GM21529 (cell line): ENCODE measurements around the gene SMG6.
A peak's percentile ranks its signal among the peaks of the same experiment; 100 is the strongest.
"Not testable (repeated sequence)": the region's sequence is repeated elsewhere in the genome, so short reads cannot be mapped to it uniquely, and the experiment has no call there.

ENCODE experiments used
- ATAC-seq: cut with Tn5 transposase; IDR thresholded peaks from one replicate; pipeline ENCODE4 v1.9.1; 2021; ENCODE audit not compliant: unreplicated experiment

The SMG6 gene

DNA sequence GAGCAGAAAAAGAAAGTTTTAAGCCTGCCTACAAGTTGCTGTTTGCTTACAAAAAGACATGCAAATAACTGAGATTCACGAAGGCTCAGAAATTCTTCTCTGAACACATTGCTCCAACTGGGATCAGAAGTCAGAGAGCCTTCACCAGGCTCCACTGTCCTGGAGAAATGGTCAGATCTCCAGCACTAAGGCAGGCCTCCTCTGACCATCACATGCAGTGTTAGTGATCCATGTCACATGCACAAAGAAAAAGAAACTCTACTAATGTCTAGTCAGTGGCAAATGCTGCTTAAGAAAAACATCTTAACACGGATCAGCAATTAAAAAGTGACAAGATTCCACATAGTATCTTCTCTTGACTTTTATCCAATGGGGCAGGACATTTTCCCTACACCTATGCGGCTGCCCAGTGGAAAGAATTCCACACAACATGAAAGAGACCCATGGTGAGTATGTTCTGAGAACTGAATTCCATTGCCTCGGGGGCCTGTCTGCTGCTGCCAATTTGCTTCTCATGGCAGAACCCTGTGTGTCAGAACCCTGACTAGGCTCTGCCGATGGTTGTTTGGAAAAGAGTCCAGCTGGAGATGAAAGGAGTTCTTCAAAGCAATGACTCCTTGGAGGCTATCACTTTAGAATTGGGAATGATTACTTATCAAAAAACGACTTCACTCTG lies 152.1 kb downstream of the SMG6 start:
- no peak for ATAC-seq

- no peak for ATAC-seq
Observed at GRCh38 chr17:2150806-2151205, 152.8 kb downstream of the SMG6 start.

DNA sequence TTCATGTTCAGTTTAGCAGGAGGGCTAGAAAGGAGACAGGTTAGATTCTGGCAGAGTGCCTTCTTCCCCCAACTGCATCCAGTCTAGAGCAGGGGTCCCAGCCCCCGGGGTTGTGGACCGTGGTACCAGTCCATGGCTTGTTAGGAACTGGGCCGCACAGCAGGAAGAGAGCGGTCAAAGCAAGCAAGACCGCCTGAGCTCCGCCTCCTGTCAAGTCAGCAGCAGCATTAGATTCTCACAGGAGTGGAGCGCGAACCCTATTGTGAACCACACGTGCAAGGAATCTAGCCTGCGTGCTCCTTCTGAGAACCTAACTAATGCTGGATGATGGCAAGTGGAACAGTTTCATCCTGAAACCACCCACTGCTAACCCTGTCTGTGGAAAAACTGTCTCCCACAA lies 153.7 kb downstream of the SMG6 start:
- no peak for ATAC-seq

- no peak for ATAC-seq
Observed at GRCh38 chr17:2146132-2146871, 157.3 kb downstream of the SMG6 start.

- ATAC-seq, result no peak
Observed at GRCh38 chr17:2144701-2145100, 158.9 kb downstream of the SMG6 start.

- ATAC-seq, result no peak
Observed at GRCh38 chr17:2143332-2143731, 160.3 kb downstream of the SMG6 start.

DNA sequence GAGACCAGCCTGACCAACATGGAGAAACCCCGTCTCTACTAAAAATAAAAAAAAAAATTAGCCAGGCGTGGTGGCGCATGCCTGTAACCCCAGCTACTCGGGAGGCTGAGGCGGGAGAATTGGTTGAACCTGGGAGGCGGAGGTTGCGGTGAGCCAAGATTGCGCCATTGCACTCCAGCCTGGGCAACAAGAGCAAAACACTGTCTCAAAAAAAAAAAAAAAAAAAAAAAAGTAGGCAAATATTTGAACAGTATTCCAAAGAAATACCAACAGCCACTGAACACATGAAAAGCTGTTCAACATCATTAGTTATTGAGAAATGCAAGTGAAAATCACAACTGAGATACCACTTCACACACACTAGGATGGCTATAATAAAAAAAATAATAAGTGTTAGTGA lies 160.9 kb downstream of the SMG6 start:
- not testable (repeated sequence) for ATAC-seq

DNA sequence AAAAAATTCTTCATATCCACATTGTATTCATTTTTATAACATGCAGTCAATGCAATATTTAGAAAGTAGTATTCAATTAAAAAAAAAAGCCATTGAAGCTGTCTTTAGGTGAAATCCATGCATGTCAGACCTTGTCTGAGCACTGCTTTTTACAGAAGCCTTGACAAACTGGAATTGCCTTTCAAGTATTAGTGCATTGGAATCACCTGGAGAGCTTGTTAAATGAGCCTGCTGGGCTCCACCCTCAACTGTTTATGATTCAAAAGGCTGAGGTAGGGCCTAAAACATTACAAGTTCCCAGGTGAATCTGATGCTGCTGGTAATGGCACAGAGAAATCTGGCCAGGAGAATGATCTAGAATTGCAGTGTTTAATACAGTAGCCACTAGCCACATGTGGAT lies 162.9 kb downstream of the SMG6 start:
- ATAC-seq, result no peak

DNA sequence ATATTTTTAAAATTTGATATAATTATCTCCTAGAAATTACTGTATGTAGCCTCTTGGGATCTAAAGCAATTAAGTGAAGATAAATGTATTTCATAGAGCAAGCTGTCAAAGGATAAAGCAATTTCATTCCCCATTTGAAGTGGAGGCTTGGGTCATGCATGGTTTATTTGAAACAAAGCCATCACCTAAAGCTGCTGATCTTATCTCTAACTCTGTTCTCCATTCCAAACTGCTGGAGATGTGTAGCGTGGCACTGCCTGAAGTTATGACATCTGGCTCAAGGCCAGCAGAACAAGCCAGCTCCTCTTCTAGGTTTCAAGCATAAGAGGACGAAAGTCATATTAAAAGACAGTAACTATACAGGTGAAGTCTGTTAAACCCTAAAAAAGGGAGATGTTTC lies 164.8 kb downstream of the SMG6 start:
- ATAC-seq, result peak; percentile 20

DNA sequence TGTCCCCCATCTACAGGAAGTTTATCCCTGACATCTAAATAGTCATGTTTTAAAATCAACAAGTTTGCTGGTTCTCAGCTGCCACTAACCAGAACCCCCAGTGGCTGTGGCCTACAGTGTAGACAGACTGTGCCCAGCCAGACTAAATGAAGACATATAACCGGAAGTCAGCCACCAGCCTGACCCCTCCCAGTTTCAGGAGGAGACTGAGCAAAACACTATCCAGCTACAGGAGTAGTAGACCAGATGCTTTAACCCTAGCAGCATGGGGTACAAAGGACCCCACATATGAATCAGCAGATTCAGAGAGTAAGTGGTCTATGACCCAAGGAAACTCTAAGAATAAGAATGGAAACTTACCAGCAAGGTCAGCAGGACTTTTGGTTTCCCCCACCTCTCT lies 165.3 kb downstream of the SMG6 start:
- ATAC-seq, result peak; percentile 66

DNA sequence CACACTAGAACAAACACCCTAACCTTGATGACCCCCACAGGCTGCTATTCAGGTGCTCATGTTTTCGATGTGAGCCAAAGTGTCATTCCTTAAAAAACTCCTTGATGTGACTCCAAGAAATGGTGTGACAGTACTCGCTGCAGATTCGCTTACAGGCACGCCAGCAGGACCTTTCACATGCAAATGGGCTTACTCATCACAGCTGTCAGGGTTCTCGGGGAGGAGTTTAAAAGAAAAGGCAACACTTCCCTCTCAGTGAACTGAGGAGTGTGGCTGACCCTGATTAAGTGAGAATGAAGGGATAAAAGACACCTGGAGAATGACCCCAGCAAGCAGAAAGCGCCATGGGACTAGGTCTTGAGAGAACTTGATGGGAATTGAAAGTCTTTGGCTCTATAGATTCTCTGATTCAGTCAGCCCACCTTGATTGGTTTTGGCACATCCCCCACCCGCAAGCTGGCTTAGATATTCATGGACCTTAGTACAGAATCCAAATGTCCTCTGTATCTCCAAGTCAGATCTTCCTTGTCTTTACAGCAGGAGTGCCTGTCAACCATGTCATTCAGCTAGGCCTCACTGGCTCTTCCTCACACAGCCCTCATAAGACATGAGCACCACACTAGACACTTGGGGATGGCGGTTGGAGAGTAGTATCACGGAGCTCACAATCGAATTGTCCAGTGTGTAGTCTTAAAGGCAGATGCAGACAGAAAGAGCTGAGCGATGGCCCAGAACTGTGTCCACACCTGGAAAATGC lies 166.1 kb downstream of the SMG6 start:
- no peak for ATAC-seq

- no peak for ATAC-seq
Observed at GRCh38 chr17:2136241-2136640, 167.3 kb downstream of the SMG6 start.

- no peak for ATAC-seq
Observed at GRCh38 chr17:2128011-2128410, 175.6 kb downstream of the SMG6 start.

DNA sequence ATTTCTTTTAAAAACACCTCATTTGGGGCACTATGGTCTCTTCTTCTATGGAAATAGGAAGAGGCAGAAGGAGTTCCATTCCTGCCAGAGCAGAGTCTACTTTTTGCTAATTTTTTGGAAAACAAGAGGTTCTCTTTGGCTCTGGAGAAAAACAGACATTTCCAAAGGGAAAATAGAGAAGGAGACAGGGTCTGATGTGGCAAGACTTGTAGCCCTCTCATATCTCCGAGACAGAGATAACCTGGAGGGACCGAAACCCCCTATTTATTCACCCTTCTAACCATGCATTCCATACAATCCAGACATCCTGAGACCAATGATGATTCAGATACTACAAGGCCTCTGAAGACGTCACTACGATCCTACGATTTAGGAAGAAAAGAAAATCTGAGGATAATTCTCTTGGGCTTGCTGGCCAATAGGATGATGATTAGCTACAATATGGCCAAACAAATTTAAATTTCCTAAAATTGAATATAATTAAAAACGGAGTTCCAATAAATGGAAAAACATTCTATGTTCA lies 178.5 kb downstream of the SMG6 start:
- ATAC-seq, result no peak

DNA sequence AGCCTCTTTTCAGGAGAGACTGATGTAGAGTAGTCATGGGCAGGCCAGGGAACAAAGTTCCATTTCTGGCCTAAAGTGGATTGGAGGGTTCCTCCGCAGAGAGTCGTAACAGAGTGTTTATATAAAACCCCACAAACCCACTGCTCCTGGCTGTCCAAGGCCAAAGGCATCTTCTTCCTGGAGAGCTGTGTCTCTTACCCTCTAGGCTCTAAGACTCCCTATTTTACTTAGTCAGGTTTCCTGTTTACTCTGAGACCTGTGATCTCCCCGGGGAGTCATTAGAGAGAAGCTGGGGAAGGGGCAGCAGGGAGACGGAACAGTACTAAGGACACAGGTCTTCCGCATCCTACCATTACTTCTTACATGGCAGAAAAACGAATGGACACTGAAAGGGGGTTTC lies 179.2 kb downstream of the SMG6 start:
- ATAC-seq, result no peak

DNA sequence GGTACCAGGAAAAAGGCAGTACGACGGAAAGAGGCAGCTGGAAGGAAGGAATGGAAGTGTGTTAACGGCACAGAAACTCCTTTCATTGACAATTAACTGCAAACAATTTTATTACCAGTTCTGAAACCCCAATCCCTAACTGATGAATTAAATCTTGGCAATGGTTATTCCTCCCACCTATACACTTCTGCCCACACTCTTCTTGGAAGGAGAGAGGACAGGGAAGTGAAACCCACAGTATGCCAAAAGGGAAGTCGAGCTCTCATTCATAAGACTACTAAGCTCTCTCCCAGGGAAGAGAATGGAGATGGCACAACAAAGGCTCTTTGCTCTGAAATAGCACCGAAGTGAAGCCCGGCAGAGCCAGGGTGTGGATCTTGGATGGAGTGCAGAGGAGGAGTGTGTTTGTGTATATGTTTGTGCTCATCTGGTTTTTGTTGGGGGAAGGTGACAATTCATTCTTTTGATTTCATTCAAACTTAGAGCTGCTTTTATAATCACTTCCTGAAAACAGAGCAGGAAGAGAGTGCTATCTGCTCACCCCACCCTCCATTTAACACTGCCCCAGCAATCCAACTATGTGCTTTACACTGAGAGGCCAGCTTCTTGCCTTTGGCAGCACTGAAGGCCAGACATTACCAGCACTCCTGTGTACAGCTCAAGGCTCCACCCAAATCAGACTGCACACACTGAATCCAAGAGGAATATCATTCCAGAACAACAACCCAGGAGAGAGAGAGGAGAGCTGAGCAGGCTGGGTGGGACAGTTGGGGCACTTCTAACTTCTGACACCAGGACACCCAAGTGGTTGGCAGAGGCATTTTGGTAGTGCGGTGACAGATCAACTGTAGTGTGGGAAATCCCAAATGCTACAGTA lies 180.0 kb downstream of the SMG6 start:
- no peak for ATAC-seq

DNA sequence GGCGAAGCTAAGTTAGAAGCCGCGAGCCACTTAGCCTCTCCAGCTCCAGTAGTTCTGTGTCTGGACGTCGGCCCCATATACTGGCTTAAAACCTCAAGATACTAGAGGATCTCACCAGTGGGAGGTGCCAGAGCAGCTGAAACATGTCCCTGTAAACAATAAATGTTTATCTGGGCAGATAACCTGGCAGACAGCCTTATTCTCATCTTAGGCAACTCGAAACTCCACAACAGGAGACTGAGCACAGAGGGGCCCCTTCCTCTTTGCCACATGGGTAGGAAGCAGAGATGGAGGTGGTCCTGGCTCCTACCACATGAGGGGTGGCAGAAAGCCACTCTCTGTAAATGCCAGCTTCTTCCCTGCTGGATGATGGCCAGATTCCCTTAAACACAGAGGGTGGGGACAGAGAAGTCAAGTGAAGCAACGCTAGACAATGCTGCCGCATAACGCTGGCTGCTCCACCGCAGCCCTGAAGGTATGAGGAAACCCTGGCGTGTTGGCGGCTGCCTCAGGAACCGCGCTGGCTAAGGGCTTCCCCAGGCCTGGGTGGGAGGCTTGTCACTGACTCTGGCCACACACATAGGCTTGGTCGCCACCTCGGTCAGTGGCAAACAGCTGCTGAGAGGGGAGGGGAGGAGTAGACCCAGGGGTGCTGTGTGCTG lies 180.8 kb downstream of the SMG6 start:
- no peak for ATAC-seq

DNA sequence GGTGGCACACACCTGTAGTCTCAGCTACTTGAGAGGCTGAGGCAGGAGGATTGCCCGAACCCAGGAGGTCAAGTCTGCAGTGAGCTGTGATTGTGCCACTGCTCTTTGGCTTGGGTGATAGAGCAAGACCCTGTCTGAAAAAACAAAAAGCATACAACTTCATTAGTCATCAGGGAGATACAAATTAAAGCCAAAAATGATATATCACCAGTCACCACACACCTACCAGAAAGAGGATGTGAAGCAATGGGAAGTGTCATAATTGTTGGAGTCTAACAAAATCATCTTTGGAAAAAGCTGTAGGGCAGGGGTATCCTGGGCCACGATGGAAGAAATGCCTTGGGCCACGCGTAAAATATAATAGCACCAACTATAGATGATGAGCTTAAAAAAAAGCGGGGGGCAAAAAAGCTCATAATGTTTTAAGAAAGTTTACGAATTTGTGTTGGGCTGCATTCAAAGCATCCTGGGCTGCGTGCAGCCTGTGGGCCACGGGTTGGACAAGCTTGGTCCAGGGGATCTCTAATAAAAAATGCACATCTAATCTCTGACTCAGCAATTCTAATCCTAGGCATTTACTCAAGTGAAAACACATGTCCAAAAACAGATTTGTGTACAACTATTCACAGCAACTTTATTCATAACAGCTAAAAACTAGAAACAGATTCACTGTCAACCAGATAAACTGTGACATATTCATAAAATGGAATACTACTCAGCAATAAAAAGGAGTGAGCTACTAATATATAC lies 182.8 kb downstream of the SMG6 start:
- ATAC-seq, result no peak

DNA sequence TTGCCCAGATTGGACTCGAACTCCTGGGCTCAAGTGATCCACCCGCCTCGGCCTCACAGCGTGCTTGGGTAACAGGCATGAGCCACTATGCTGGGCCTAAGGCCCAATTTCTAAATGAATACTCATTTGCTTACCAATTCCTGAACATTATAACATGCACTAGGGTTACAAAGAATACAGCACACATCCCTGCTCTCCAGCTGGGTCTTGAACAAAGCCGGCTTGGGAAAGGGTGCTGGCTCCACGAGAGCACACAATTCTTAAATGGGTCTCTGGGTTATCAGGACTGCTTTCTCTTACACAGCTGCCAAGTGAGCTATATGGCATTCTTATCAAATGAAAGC lies 190.3 kb downstream of the SMG6 start:
- ATAC-seq, result no peak

GRCh38 chr17:2111691-2112090 lies 191.9 kb downstream of the SMG6 start:
- ATAC-seq, result no peak
